Gastroesophageal sphincter (tissue), 3 donors: ENCODE data around the gene WDR45.

Source experiments
- CTCF ChIP-seq, 4 experiments: fragments of 200-600 bp in 2 of 4; fragments of 450-650 bp in 2 of 4; sonication (generic) in 1 of 4; IDR thresholded peaks; one replicate each; pipeline ENCODE4 v1.5.1; 2017 to 2019; ENCODE audit warnings: antibody characterized with exemption in 4 of 4, mild to moderate bottlenecking in 2 of 4, moderate library complexity in 2 of 4
- EP300 ChIP-seq: sonication (generic); formaldehyde crosslinking; IDR thresholded peaks from one replicate; pipeline ENCODE4 v1.6.1; 2017; ENCODE audit warnings: antibody characterized with exemption, mild to moderate bottlenecking
- POLR2A ChIP-seq, 2 donors: fragments of 450-650 bp; IDR thresholded peaks; one replicate each; pipeline ENCODE4 v1.6.1; 2017; ENCODE audit warnings: antibody characterized with exemption in 2 of 2, mild to moderate bottlenecking in 2 of 2, moderate library complexity in 1 of 2

- TF ChIP-seq POLR2A (IDR thresholded peaks at IDR 0.05), result no peak
- TF ChIP-seq EP300, result no peak
- no peak for TF ChIP-seq CTCF (IDR thresholded peaks at IDR 0.05)
These were observed 36.4 kb upstream of the WDR45 start for GRCh38 chrX:49116076-49116475.
